Stimulated activated CD8-positive, alpha-beta memory T cell treated with anti-CD3 and anti-CD28 coated beads, Interleukin-12 subunit alpha, Interleukin-12 subunit beta, amount 100 ng/mL, for 24 hours (primary cell): ENCODE results near the gene GTF2H3.

ENCODE experiments used
- DNase-seq: peaks from one replicate; pipeline ENCODE4 v3.0.0-alpha.2; 2020; ENCODE audit errors: extremely low read depth

GTF2H3 gene

GRCh38 chr12:123707466-123707865 is 73.8 kb downstream of the GTF2H3 start:
- no peak for DNase-seq
